GM12865 (cell line): ENCODE results near the gene SLC38A3.

Experiments used
- DNase-seq: peaks from one replicate; pipeline ENCODE4 v3.0.0; 2010; ENCODE audit warnings: low read depth
- H3K4me3 ChIP-seq: 2 replicates; pipeline ENCODE4 v1.5.1; 2011; ENCODE audit warnings: mild to moderate bottlenecking, low read depth, low read length, control low read depth
- TF ChIP-seq, protein P1 (sequence below): IDR thresholded peaks from 2 replicates; pipeline ENCODE4 v1.5.1; 2011; ENCODE audit warnings: low read length, control low read depth, low read depth, inconsistent platforms; ENCODE audit not compliant: insufficient read depth; ENCODE audit errors: missing control alignments

Gene SLC38A3

DNA sequence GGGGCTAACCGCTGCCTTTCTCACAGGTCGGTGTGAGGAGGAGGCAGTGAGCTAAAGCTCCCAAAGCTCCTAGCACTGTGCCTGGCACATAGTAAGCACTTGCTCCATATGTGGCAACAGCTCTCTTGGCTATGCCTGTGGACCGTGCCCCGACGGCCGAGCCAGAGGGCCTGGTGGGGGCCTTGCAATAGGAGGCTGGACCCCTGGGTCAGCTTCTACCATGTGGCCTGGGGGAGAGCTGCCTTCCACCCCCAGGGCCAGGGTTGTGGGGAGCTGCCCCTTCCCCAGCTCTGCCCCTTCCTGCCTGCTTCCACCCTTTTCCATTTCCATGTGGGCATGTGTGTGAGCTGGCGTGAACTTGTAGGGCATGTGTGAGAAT, 30.6 kb upstream of the SLC38A3 start:
- TF ChIP-seq, protein P1, sequence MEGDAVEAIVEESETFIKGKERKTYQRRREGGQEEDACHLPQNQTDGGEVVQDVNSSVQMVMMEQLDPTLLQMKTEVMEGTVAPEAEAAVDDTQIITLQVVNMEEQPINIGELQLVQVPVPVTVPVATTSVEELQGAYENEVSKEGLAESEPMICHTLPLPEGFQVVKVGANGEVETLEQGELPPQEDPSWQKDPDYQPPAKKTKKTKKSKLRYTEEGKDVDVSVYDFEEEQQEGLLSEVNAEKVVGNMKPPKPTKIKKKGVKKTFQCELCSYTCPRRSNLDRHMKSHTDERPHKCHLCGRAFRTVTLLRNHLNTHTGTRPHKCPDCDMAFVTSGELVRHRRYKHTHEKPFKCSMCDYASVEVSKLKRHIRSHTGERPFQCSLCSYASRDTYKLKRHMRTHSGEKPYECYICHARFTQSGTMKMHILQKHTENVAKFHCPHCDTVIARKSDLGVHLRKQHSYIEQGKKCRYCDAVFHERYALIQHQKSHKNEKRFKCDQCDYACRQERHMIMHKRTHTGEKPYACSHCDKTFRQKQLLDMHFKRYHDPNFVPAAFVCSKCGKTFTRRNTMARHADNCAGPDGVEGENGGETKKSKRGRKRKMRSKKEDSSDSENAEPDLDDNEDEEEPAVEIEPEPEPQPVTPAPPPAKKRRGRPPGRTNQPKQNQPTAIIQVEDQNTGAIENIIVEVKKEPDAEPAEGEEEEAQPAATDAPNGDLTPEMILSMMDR, result no peak
- no peak overlapping the region for H3K4me3 ChIP-seq
- no peak for DNase-seq

DNA sequence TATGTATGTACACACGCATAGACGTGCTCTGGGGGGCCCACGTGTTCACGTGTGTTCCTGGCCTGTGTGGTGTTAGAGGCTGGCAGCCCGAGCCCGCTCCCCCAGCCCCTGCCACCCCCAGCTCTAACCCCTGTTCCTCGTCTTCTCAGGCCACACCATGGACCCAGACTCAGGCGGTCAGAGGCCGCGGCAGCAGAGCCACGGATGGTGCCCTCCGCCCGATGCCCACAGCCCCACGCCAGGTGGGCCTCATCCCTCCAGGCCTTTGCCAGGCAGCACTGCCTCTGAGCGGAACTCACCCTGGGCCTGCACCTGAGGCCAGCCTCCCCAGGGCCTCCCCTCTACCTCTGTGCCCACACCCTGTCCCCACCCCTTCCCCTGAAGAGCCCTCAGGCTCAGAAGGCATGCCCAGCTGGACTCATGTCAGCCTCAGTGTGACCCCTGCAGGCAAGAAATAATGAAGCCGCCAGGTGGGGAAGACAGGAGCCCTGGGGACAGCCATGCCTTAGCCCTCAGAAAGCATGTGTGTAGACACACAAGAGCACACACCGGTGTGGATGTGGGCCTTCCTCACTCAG, 30.0 kb upstream of the SLC38A3 start:
- DNase-seq, result no peak
- TF ChIP-seq, protein P1, result no peak
- H3K4me3 ChIP-seq, result no peak overlapping the region

DNA sequence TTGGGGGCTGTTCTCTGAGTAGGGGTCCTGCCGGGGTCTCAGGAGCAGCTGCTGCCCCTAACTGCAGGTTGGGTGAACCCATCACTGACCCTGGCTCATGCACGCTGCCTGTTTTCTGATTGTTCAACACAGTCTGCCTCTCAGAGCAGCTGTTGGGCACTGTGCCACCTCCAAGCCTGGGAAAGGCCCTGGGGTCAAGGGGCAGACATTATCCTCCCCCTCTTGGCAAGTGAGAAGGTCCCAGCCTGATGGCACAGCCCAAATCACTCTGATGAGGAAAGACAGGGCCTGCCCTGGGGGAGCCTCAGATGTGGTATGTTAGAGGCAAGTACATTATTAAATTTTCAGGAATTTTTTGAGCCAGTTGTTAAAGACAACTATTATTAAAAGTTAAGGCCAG, 27.7 kb upstream of the SLC38A3 start:
- H3K4me3 ChIP-seq, result no peak overlapping the region
- TF ChIP-seq, protein P1, result no peak
- DNase-seq, result no peak

DNA sequence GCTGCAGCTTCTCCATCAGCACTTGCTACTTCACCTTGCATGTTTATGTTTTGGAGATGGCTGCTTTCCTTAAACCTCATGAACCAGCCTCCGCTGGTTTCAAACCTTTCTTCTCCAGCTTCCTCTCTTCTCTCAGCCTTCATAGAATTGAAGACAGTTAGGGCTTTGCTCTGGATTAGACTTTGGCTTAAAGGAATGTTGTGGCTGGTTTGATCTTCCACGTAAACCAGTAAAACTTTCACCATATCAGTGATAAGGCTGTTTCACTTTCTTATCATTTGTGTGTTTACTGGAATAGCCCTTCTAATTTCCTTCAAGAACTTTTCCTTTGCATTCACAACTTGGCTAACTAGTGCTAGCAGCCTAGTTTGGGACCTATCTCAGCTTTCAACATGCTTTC, 25.4 kb upstream of the SLC38A3 start:
- H3K4me3 ChIP-seq, result no peak overlapping the region
- TF ChIP-seq, protein P1, result no peak
- DNase-seq, result no peak

DNA sequence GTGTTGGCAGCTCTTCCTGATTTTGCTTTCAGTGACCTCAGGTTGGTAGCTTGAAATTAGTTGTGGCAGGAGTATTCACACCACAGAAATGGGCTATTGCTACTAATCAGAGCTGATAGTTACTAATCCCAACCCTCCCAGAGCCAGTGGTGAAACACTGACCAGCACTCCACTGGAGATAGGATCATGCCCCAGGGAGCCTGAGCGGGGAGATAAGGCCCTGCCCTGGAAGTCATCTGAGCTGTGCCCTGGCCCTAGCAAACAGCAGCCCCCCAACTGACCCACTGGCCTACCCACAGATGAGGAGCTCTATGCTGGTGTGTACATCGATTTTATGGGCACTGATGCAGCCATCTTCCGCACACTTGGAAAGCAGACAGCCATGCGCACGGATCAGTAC, 23.1 kb upstream of the SLC38A3 start:
- no peak overlapping the region for H3K4me3 ChIP-seq
- no peak for DNase-seq
- TF ChIP-seq, protein P1, result no peak

DNA sequence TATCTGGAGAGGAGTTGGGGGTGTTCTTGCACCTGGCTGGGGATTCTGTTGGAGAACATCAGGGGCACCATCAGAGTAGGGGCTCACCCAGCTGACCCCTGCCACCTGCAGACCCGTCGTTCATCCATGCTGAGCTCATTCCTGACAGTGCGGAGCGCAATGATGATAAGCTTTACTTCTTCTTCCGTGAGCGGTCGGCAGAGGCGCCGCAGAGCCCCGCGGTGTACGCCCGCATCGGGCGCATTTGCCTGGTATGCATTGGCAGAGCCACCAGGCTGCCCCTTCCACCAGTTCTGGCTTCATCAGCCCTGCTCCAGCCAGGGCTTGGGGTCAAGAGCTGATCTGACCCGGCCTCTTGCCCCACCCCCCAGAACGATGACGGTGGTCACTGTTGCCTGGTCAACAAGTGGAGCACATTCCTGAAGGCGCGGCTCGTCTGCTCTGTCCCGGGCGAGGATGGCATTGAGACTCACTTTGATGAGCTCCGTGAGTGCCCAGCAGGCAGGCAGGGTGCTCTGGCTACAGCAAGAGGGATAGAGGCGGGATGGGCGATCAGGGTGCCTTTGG, 22.5 kb upstream of the SLC38A3 start:
- TF ChIP-seq, protein P1, result no peak
- DNase-seq, result no peak
- no peak overlapping the region for H3K4me3 ChIP-seq

DNA sequence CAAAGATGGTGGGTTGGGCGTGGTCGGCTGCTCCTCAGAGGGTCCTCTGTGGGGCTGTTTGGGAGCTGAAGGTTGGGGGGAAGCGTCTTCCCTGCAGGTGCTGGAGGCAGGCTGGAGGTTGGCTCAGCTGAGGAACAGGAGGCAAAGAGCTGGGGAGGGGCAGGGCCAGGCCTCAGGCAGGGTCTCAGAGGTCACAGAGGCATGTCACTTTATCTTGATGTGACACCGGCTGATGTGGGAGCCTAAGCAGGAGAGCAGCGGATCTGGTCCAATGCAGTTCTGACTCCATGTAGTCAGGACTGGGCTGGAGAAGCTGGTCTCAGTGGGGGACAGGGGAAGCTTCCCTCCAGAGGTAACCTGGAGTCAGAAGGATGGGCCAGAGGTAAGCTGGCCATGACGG, 21.3 kb upstream of the SLC38A3 start:
- TF ChIP-seq, protein P1, result no peak
- H3K4me3 ChIP-seq, result no peak overlapping the region
- DNase-seq, result no peak
